ENCODE results near the gene PSEN1. TPM values are rescaled to one million over a fixed set of nuclear protein-coding genes. Genes with fewer than 3 reads are reported as not detected.
A peak's percentile ranks its signal among the peaks of the same experiment; 100 is the strongest.
"Not testable (repeated sequence)": the region's sequence is repeated elsewhere in the genome, so short reads cannot be mapped to it uniquely, and the experiment has no call there.

Gene PSEN1
- total RNA-seq, 4 donors from 2014 or later: 21.4 to 49.0 (median 24.5) TPM

- Histone ChIP-seq H3K27me3 (no peaks in the 10 kb centered on the region), H3K4me1 (peaks cover 0 to 3% of the 10 kb centered on the region in 2 donors), H3K4me3 (no peak overlapping the region), H3K36me3 (peaks cover 0 to 34% of the 10 kb centered on the region in 2 donors), H3K9me3 (no peaks in the 10 kb centered on the region), H3K27ac (no peak overlapping the region)
- ATAC-seq (no peak), DNase-seq (no peak)
- intact Hi-C loops (cut with DNase I; ENCODE audit: low total_unique reads): no loop called here
- in situ Hi-C loops (cut with MboI; ENCODE audit: low sequenced_read_pairs in 4 of 4): loop anchor here in 1 of 4 donors (25.0 kb wide), 1 partner anchor 296 kb away; the partner anchor contains the start of gene NUMB
- TF ChIP-seq POLR2A (IDR thresholded peaks at IDR 0.05): no peak
- TF ChIP-seq, protein P1, sequence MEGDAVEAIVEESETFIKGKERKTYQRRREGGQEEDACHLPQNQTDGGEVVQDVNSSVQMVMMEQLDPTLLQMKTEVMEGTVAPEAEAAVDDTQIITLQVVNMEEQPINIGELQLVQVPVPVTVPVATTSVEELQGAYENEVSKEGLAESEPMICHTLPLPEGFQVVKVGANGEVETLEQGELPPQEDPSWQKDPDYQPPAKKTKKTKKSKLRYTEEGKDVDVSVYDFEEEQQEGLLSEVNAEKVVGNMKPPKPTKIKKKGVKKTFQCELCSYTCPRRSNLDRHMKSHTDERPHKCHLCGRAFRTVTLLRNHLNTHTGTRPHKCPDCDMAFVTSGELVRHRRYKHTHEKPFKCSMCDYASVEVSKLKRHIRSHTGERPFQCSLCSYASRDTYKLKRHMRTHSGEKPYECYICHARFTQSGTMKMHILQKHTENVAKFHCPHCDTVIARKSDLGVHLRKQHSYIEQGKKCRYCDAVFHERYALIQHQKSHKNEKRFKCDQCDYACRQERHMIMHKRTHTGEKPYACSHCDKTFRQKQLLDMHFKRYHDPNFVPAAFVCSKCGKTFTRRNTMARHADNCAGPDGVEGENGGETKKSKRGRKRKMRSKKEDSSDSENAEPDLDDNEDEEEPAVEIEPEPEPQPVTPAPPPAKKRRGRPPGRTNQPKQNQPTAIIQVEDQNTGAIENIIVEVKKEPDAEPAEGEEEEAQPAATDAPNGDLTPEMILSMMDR (IDR thresholded peaks at IDR 0.05 in 4 of 5, conservative IDR thresholded peaks at IDR 0.05 in 1 of 5): no peak
Observed at GRCh38 chr14:73166399-73166798, 30.1 kb downstream of the PSEN1 start.

DNA sequence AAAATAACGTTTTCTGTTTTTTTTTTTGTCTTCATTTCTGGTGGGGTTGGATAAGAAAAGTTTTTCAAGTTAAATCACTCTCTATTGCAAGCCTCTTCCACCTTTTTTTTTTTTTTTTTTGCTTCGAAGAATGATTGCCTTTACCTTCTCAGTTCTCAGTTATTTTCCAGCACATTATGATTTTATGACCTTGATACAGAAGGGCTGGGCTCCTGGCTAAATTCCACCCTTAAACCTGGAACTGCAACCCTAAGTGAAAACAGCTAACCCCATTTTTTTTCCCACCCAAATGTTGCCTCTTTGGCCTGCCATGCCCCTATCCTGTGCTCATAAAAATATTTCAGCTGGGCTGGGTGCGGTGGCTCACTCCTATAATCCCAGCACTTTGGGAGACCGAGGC lies 31.4 kb downstream of the PSEN1 start:
- Histone ChIP-seq H3K36me3 (peaks cover 0 to 40% of the 10 kb centered on the region in 2 donors), H3K4me1 (peaks cover 0 to 3% of the 10 kb centered on the region in 2 donors), H3K27me3 (no peaks in the 10 kb centered on the region), H3K4me3 (no peak overlapping the region), H3K9me3 (no peaks in the 10 kb centered on the region), H3K27ac (no peak overlapping the region)
- DNase-seq (no peak), ATAC-seq (no peak)
- in situ Hi-C loops (cut with MboI; ENCODE audit: low sequenced_read_pairs in 4 of 4) (loop anchor here in 1 of 4 donors (25.0 kb wide), 1 partner anchor 295 kb away; the partner anchor contains the start of gene NUMB), intact Hi-C loops (cut with DNase I; ENCODE audit: low total_unique reads) (no loop called here)
- no peak for TF ChIP-seq POLR2A (IDR thresholded peaks at IDR 0.05)
- TF ChIP-seq, protein P1 (IDR thresholded peaks at IDR 0.05 in 4 of 5, conservative IDR thresholded peaks at IDR 0.05 in 1 of 5): no peak

DNA sequence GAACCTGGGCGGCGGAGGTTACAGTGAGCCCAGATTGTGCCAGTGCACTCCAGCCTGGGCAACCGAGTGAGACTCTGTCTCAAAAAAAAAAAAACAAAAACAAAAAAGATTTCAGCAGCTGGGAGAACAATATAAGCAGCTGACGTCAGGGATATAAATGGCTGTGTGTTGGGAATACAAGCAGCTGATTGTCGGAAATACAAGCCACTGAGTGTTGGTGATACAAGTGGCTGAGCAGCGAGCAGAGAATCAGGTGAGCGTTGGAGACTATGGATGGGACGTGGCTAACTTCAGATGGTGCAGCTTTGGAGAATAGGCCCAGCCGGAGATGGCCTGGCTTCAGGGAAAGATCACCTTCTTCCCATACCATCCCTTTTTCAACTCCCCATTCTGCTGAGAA lies 32.0 kb downstream of the PSEN1 start:
- H3K36me3 ChIP-seq: peaks cover 0 to 42% of the 10 kb centered on the region in 2 donors
- H3K27me3 ChIP-seq: no peaks in the 10 kb centered on the region
- no peak for TF ChIP-seq POLR2A (IDR thresholded peaks at IDR 0.05)
- DNase-seq (no peak), ATAC-seq (peak; percentile 30 to 64)
- intact Hi-C loops (cut with DNase I; ENCODE audit: low total_unique reads) (no loop called here), in situ Hi-C loops (cut with MboI; ENCODE audit: low sequenced_read_pairs in 4 of 4) (loop anchor here in 1 of 4 donors (25.0 kb wide), 1 partner anchor 294 kb away; the partner anchor contains the start of gene NUMB)
- H3K9me3 ChIP-seq: no peaks in the 10 kb centered on the region
- peaks cover 0 to 3% of the 10 kb centered on the region in 2 donors for H3K4me1 ChIP-seq
- H3K4me3 ChIP-seq: no peak overlapping the region
- no peak overlapping the region for H3K27ac ChIP-seq

DNA sequence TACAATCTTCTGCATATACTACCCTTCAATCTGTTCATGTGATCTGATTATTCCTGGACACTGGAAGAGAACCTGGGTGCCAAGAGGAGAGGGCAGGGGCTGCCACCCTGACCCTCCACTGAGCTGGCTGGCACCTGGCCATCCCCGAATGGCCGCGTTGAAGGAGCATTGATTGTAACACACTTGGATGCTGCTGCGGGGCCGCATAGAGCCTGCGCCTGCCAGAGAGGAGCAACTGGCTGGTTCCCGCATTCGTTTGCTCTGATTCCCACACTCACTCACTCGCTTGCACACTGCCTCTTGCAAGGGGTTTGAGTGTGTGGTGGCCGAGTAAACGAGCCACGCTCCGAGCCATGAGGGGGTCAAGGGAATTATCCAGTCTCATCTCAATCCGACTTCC lies 32.4 kb downstream of the PSEN1 start:
- no peak for ATAC-seq
- H3K27ac ChIP-seq: no peak overlapping the region
- in situ Hi-C loops (cut with MboI; ENCODE audit: low sequenced_read_pairs in 4 of 4): loop anchor here in 1 of 4 donors (25.0 kb wide), 1 partner anchor 294 kb away; the partner anchor contains the start of gene NUMB
- intact Hi-C loops (cut with DNase I; ENCODE audit: low total_unique reads): no loop called here
- no peaks in the 10 kb centered on the region for H3K9me3 ChIP-seq
- DNase-seq: no peak
- TF ChIP-seq, protein P1 (IDR thresholded peaks at IDR 0.05 in 4 of 5, conservative IDR thresholded peaks at IDR 0.05 in 1 of 5): no peak
- no peak for TF ChIP-seq POLR2A (IDR thresholded peaks at IDR 0.05)
- H3K4me3 ChIP-seq: no peak overlapping the region
- H3K36me3 ChIP-seq: peaks cover 0 to 47% of the 10 kb centered on the region in 2 donors
- no peaks in the 10 kb centered on the region for H3K27me3 ChIP-seq
- H3K4me1 ChIP-seq: peaks cover 0 to 3% of the 10 kb centered on the region in 2 donors

DNA sequence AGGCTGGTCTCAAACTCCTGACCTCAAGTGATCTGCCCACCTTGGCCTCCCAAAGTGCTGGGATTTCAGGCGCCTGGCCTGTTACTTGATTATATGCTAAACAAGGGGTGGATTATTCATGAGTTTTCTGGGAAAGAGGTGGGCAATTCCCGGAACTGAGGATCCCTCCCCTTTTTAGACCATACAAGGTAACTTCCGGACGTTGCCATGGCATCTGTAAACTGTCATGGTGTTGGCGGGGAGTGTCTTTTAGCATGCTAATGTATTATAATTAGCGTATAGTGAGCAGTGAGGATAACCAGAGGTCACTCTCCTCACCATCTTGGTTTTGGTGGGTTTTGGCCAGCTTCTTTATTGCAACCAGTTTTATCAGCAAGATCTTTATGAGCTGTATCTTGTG lies 33.5 kb downstream of the PSEN1 start:
- not testable (repeated sequence) for H3K27ac ChIP-seq, H3K27me3 ChIP-seq, DNase-seq, H3K4me1 ChIP-seq, ATAC-seq, H3K4me3 ChIP-seq, H3K9me3 ChIP-seq
- peaks cover 0 to 58% of the 10 kb centered on the region in 2 donors for H3K36me3 ChIP-seq
- in situ Hi-C loops (cut with MboI; ENCODE audit: low sequenced_read_pairs in 4 of 4): loop anchor here in 2 of 4 donors (10.0 to 25.0 kb wide), 2 partner anchors 292 to 295 kb away; partner anchors contain the start of gene NUMB (in 1 of the 2)
- intact Hi-C loops (cut with DNase I; ENCODE audit: low total_unique reads): loop anchor here (10.0 kb wide), 1 partner anchor 105 kb away; no protein-coding TSS in a partner anchor
